ENCODE results near the gene TGFBR1.
"Not testable (repeated sequence)": the region's sequence is repeated elsewhere in the genome, so short reads cannot be mapped to it uniquely, and the experiment has no call there.

Gene TGFBR1

GRCh38 chr9:99074902-99075245 lies 30.0 kb upstream of the TGFBR1 start:
- no peak for DNase-seq
- in situ Hi-C loops (cut with MboI; ENCODE audit: low pct_unique_long_range_greater_than_20kb, low sequenced_read_pairs), result no loop called here

DNA sequence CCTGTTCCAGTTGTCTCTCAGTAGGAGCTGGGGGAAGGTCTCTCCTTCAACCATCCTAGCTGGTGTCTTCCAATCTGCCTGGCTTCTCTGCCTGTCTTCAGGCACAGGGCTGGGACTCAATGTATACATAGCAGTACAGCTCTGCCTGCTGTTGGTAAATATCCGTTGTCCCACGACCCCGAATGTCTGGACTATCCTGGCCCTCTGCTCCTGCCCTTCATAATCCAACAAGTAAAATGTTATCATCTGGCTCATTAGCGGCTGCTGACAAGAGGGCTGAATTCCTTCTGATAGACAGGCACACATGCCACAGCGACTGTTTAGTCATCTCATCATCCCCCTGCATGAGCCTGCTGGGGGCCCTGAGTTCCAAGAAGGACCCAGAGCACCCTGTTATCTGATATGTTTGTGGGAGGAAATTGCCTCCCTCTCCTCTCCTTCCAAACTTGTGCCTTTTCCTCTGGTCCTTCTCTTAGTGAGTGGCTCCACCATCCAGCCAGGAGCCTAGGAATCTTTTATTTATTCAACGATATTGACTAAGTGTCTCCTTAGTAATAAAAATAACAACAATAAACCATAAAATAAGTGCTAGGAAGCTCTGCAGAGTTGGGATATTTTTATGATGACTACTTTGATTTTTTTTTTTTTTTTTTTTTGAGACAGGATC lies 29.5 kb upstream of the TGFBR1 start:
- in situ Hi-C loops (cut with MboI; ENCODE audit: low pct_unique_long_range_greater_than_20kb, low sequenced_read_pairs), result no loop called here
- no peak for DNase-seq

- in situ Hi-C loops (cut with MboI; ENCODE audit: low pct_unique_long_range_greater_than_20kb, low sequenced_read_pairs), result no loop called here
- DNase-seq, result no peak
These were observed 28.9 kb upstream of the TGFBR1 start for GRCh38 chr9:99076030-99076429.

GRCh38 chr9:99076483-99077171 lies 28.3 kb upstream of the TGFBR1 start:
- in situ Hi-C loops (cut with MboI; ENCODE audit: low pct_unique_long_range_greater_than_20kb, low sequenced_read_pairs), result no loop called here

DNA sequence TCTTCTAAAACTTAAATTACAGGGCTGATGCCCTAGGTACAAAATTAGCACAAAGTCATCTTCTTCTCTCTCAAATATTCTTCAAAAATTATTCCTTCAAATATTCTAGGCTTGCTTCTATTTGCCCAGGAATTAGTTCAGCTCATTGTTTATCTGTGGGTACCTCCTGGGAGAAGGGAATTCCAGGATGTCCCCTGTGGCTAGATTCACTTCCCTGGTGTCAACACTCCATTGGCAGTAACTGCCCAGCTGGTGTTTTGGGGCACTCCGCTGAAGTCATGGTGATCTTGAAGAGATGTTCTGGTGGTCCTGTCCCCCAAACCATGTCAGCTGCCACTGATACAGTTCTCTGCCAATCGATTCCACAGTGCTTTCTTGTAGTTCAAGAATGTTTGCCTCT lies 26.2 kb upstream of the TGFBR1 start:
- in situ Hi-C loops (cut with MboI; ENCODE audit: low pct_unique_long_range_greater_than_20kb, low sequenced_read_pairs), result no loop called here
- no peak for DNase-seq

More at GRCh38 chr9:99076483-99077171, 28.3 kb upstream of the TGFBR1 start:
- DNase-seq, result peak; percentile 68

DNA sequence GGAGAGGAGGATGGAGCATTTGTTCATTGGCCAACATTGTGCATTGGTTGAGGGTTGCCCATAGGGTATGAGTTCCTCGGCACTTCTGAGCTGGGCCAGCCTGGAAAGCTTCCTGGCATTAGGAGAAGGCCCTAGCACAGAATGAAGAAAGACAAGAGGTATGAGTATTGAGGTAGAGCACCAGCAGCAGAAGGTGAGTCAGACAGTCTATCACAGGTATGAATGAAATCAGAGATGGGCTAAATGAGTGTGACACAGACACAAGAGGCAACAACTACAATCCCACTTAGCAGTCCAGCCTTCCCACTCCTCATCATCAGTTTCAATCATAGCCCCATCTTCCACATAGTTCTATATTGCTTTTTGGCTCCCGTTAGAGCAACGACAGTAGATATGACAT lies 25.4 kb upstream of the TGFBR1 start:
- DNase-seq, result no peak
- in situ Hi-C loops (cut with MboI; ENCODE audit: low pct_unique_long_range_greater_than_20kb, low sequenced_read_pairs), result no loop called here

- in situ Hi-C loops (cut with MboI; ENCODE audit: low pct_unique_long_range_greater_than_20kb, low sequenced_read_pairs), result no loop called here
- DNase-seq, result no peak
These were observed 21.9 kb upstream of the TGFBR1 start for GRCh38 chr9:99083051-99083450.

DNA sequence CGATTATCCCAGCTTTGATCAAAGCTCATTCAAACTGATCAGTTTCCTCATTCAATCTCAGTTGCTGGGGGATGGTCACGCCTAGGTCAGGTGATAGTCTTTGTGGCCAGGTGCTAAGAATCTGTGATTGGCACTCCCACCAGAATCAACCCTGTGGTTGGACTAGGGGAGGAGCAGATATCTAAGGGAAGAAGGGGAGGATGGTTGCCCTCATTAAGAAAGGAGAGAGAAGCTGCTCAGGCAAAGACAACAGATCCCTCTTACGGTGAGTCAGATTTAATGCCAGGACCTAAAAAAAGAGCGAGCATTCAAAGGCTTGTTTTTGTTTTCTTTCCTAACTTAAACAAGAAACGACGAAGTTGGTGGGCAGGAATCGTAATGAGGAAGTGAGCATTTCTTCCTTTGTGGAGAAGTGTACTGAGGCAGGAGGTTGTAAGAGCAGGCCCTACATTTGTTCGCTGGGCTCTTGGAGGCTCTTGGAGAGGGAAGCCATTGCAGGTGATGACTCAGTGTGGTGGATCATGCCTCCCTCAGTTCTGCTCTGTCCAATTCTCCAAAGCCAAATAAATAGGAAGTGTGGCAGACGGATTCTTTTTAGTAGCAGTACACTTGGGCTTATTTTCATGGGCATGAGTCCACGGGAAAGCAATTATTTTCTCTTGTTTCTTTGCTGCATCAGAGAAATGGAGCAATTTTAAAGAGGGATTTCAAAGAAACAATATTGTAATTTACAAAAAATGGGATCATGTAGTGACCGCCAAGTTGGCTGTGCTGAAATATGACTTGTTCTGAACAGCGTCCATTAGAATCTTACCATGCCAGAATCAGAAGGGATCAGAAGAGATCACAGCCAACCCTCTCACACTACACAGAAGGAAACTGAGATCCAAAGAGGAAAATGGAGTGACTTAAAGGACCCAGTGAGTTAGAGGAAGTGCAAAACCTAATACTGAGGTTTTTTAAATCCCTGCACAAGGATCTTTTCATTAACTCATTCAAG lies 18.7 kb upstream of the TGFBR1 start:
- in situ Hi-C loops (cut with MboI; ENCODE audit: low pct_unique_long_range_greater_than_20kb, low sequenced_read_pairs), result no loop called here
- DNase-seq, result peak; percentile 67

GRCh38 chr9:99087462-99087861 lies 17.5 kb upstream of the TGFBR1 start:
- in situ Hi-C loops (cut with MboI; ENCODE audit: low pct_unique_long_range_greater_than_20kb, low sequenced_read_pairs), result no loop called here

DNA sequence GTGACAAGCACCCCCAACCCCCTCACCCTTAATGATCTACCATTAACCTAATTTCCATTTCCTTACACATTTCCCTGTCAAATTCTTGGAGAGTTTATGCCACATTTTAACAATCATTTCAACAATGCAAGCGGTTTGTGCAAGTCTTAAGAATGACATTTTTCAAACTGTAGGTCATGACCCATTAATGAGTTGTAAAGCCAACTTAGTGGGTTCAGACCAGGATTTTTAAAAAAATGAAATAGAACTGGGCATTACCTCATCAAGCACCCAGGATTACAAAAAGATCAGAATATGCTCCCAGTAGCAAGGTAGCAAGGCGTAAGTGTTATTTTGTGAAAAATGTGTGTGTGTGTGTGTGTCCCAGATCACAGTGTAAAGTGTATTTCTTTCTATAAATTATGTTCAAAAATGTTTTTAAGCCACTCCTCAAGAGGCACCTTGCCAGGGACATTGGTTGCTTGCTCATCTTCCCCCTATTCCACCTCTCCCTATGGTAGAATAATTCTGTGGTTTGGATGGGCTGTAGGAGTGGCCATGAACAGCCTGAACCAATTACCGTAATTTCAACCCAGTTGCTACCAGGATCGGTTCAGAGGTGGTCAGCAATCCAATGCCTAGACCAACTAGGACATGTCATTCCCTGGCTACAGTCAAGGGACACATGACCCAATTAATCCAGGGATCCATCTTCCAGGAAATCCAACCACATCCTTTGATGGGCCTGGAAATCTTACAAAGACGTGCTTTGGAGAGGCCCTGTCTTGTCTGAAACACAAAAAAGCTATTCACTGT lies 14.4 kb upstream of the TGFBR1 start:
- DNase-seq, result no peak
- in situ Hi-C loops (cut with MboI; ENCODE audit: low pct_unique_long_range_greater_than_20kb, low sequenced_read_pairs), result no loop called here

More at GRCh38 chr9:99087462-99087861, 17.5 kb upstream of the TGFBR1 start:
- DNase-seq, result no peak

GRCh38 chr9:99092643-99093491 lies 12.0 kb upstream of the TGFBR1 start:
- DNase-seq, result peak; percentile 50
- in situ Hi-C loops (cut with MboI; ENCODE audit: low pct_unique_long_range_greater_than_20kb, low sequenced_read_pairs), result no loop called here

DNA sequence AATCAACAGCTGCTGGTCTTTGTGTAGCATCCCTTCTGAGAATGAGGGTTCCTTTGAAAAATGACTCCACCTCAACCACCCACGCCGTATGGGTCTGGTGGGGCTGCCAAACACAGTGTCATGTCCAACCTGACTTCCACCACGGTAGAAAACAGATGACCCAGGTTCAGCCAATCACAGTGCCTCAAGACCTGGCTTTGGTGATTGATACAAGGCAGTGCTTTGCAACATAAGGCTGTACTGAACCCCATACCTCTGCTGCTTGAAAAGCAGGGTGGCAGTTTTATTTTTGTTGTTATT lies 11.5 kb upstream of the TGFBR1 start:
- in situ Hi-C loops (cut with MboI; ENCODE audit: low pct_unique_long_range_greater_than_20kb, low sequenced_read_pairs), result no loop called here
- DNase-seq, result no peak

DNA sequence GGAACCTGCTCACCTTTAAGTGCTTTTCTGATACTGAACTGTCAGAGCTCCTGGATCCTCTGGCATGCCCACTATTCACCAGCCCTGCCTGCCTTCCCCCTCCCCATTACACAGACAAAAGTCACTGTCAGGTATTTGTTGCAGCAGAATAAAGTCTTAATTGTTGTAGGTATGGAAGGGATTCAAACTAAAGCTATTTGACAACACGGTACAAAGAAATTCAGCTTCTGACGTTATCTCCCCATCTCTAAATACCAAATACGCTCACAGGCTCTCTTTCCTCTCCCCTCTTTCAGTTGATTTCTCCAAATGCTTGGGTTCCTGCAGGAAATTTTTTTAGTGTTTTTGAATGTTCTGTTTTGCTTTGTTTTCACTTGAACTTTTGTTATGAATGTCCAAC lies 9.3 kb upstream of the TGFBR1 start:
- no peak for DNase-seq

DNA sequence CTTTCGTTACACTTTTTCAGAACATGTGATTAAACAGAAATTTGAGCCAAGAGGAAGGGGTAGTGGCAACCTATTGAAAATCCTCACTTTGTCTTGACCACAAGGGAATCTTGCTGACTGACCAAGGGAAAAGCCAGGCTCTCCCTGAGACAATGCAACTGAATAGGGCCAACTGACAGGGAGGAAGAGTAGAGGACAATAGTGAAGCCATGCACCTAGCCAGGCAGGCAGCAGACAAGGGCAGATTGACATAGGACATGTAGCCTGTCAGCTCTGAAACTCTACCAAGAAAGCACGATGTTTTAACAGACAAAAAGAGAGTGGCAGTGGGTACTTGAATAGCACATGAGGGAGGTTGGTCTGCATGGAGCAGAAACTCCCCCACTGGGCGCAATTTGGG lies 8.5 kb upstream of the TGFBR1 start:
- no peak for DNase-seq
- in situ Hi-C loops (cut with MboI; ENCODE audit: low pct_unique_long_range_greater_than_20kb, low sequenced_read_pairs), result no loop called here

More for the DNA sequence above, 9.3 kb upstream of the TGFBR1 start:
- in situ Hi-C loops (cut with MboI; ENCODE audit: low pct_unique_long_range_greater_than_20kb, low sequenced_read_pairs), result no loop called here

DNA sequence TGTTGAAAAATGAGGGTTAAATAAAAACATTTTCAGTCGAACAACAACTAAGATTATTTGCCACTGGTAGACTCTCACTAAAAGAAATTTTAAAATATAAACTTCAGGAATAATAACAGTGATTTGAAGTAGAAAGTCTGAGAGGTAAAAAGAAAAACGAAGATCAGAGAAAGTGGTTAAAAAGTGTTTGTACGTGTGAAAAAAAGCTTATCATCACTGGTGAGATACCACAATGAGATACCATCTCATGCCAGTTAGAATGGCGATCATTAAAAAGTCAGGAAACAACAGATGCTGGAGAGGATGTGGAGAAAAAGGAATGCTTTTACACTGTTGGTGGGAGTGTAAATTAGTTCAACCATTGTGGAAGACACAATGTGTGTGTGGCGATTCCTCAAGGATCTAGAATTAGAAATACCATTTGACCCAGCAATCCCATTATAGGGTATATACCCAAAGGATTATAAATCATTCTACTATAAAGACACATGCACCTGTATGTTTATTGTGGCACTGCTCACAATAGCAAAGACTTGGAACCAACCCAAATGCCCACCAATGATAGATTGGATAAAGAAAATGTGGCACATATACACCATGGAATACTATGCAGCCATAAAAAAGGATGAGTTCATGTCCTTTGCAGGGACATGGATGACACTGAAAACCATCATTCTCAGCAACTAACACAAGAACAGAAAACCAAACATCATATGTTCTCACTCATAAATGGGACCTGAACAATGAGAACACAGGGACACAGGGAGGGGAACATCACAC lies 4.9 kb upstream of the TGFBR1 start:
- DNase-seq; in situ Hi-C loops (cut with MboI; ENCODE audit: low pct_unique_long_range_greater_than_20kb, low sequenced_read_pairs): not testable (repeated sequence)

DNA sequence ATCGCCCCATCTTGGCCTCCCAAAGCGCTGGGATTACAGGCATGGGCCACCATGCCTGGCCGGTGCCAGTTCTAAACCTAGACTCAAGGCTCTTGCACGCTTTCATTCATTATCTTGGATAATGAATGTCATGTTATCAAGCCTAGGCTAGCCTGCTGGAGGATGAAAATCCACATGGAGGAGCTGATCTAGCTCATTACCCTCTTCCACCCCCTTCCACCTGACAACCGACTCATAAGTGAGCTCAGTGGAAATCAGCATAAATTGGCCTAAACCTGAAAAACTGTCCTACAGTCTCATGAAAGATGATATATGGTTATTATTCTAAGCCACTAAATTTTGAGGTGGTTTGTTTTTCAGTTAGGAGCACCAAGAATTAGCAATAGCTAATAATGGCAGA lies 3.6 kb upstream of the TGFBR1 start:
- in situ Hi-C loops (cut with MboI; ENCODE audit: low pct_unique_long_range_greater_than_20kb, low sequenced_read_pairs), result no loop called here
- DNase-seq, result no peak

GRCh38 chr9:99101812-99102211 lies 3.1 kb upstream of the TGFBR1 start:
- in situ Hi-C loops (cut with MboI; ENCODE audit: low pct_unique_long_range_greater_than_20kb, low sequenced_read_pairs), result no loop called here
- no peak for DNase-seq
